Endothelial cell of umbilical vein (primary cell): ENCODE measurements around the gene PLB1. TPM values are rescaled to one million over a fixed set of nuclear protein-coding genes. Genes with fewer than 3 reads are reported as not detected.

Experiments
- BruUV-seq: library from RNA; stranded (reverse); fragments of 400-500 nt; replicated peaks from 2 replicates; lab custom pipeline; 2021; lab: Mats Ljungman, UMichigan
- CTCF ChIA-PET: fragments of 300-600, 350-600 bp; sonication (Branson Sonifier 250); formaldehyde crosslinking; loops from one replicate; lab custom pipeline; 2021; ENCODE audit warnings: antibody characterized with exemption, inconsistent platforms; lab: Charles Lee
- POLR2A ChIA-PET: fragments of 300-600, 350-600 bp; sonication (Branson Sonifier 250); formaldehyde crosslinking; loops from one replicate; lab custom pipeline; 2021; ENCODE audit warnings: antibody characterized with exemption, inconsistent platforms; lab: Charles Lee
- DNase-seq: peaks from one replicate; pipeline ENCODE4 v3.0.0-alpha.2; 2011; ENCODE audit warnings: low read depth, low spot score
- FAIRE-seq: peaks from 2 replicates; lab custom pipeline; 2011; peaks lifted over from hg19 to GRCh38; lab: Jason Lieb, UNC
- H2AFZ ChIP-seq: 2 replicates; pipeline ENCODE4 v1.6.0; 2012; ENCODE audit warnings: low read depth, low read length, control low read depth, inconsistent platforms
- H3K27ac ChIP-seq: 2 replicates; pipeline ENCODE4 v1.5.1; 2011; ENCODE audit warnings: low read depth, mild to moderate bottlenecking, control low read depth, low read length, moderate library complexity; ENCODE audit not compliant: insufficient read depth
- H3K27me3 ChIP-seq, 2 experiments: 2 replicates each; pipeline versions ENCODE4 v1.6.0 to v1.6.1; 2011; ENCODE audit warnings: low read length in 2 of 2, mixed read lengths in 1 of 2; ENCODE audit not compliant: control insufficient read depth in 2 of 2, insufficient read depth in 2 of 2
- H3K36me3 ChIP-seq, 2 experiments: 2 replicates in 1 of 2; 3 replicates in 1 of 2; pipeline ENCODE4 v1.5.1; 2011; ENCODE audit warnings: low read length in 2 of 2, mild to moderate bottlenecking in 1 of 2, moderate library complexity in 1 of 2; ENCODE audit not compliant: control insufficient read depth in 2 of 2, insufficient read depth in 2 of 2; ENCODE audit errors: extremely low read depth in 1 of 2
- H3K4me1 ChIP-seq: 3 replicates; pipeline ENCODE4 v1.5.1; 2011; ENCODE audit warnings: mild to moderate bottlenecking, low read length; ENCODE audit not compliant: control insufficient read depth, insufficient read depth; ENCODE audit errors: extremely low read depth
- H3K4me2 ChIP-seq: 2 replicates; pipeline ENCODE4 v1.6.1; 2011; ENCODE audit warnings: low read length, control low read depth, mixed read lengths; ENCODE audit not compliant: insufficient read depth
- H3K4me3 ChIP-seq, 3 experiments: fragments of 200-600 bp in 1 of 3; sonication (generic), shearing (Covaris generic) in 1 of 3; replicated peaks in 1 of 3; 2 replicates each; pipeline ENCODE4 v1.5.1; 2011 to 2016; ENCODE audit warnings: control low read depth in 3 of 3, low read length in 3 of 3, mild to moderate bottlenecking in 2 of 3, inconsistent platforms in 1 of 3, low read depth in 1 of 3, moderate library complexity in 1 of 3; ENCODE audit not compliant: insufficient read depth in 1 of 3
- H3K79me2 ChIP-seq: 2 replicates; pipeline ENCODE4 v1.6.0; 2012; ENCODE audit warnings: low read length, inconsistent platforms; ENCODE audit not compliant: control insufficient read depth, insufficient read depth
- H3K9ac ChIP-seq: replicated peaks from 2 replicates; pipeline ENCODE3; 2011; ENCODE audit warnings: low read length, control low read depth; ENCODE audit not compliant: insufficient read depth; ENCODE audit errors: extremely low read depth
- H3K9me1 ChIP-seq: replicated peaks from 3 replicates; pipeline ENCODE4 v1.6.0; 2011; ENCODE audit warnings: mild to moderate bottlenecking, low read length; ENCODE audit not compliant: control insufficient read depth, insufficient read depth; ENCODE audit errors: extremely low read depth
- H3K9me3 ChIP-seq: replicated peaks from 2 replicates; pipeline ENCODE4 v1.5.1; 2012; ENCODE audit warnings: low read length, inconsistent platforms; ENCODE audit not compliant: control insufficient read depth, insufficient read depth
- H4K20me1 ChIP-seq: replicated peaks from 2 replicates; pipeline ENCODE3; 2011; ENCODE audit warnings: mild to moderate bottlenecking, low read length; ENCODE audit not compliant: control insufficient read depth, insufficient read depth; ENCODE audit errors: extremely low read depth
- EZH2 ChIP-seq: IDR thresholded peaks from 2 replicates; pipeline ENCODE4 v1.6.1; 2012; ENCODE audit warnings: borderline replicate concordance, low read depth, mild to moderate bottlenecking, moderate library complexity, low read length, inconsistent platforms; ENCODE audit not compliant: severe bottlenecking
- FOS ChIP-seq: IDR thresholded peaks from 2 replicates; pipeline ENCODE4 v1.6.1; 2011; ENCODE audit warnings: mild to moderate bottlenecking, low read length, moderate library complexity, borderline replicate concordance; ENCODE audit not compliant: insufficient read depth
- GATA2 ChIP-seq: IDR thresholded peaks from 2 replicates; pipeline ENCODE4 v1.7.0; 2011; ENCODE audit warnings: low read depth, mild to moderate bottlenecking, moderate library complexity, mixed read lengths, low read length; ENCODE audit not compliant: insufficient read length, insufficient read depth
- JUN ChIP-seq: IDR thresholded peaks from 2 replicates; pipeline ENCODE4 v1.6.1; 2011; ENCODE audit warnings: borderline replicate concordance, low read depth; ENCODE audit not compliant: insufficient read length, insufficient read depth
- MYC ChIP-seq: IDR thresholded peaks from one replicate; pipeline ENCODE4 v1.6.1; 2011; ENCODE audit warnings: mild to moderate bottlenecking, low read depth, low read length
- POLR2A ChIP-seq: IDR thresholded peaks from 2 replicates; pipeline ENCODE4 v1.6.1; 2012; ENCODE audit warnings: low read depth, mild to moderate bottlenecking, control low read depth, low read length
- POLR2AphosphoS5 ChIP-seq: IDR thresholded peaks from 2 replicates; pipeline ENCODE4 v1.6.1; 2012; ENCODE audit warnings: low read depth, mild to moderate bottlenecking, control low read depth, low read length, moderate library complexity; ENCODE audit not compliant: insufficient read depth
- dilution Hi-C: fragments of 300-500 bp; cut with MboI; formaldehyde crosslinking; loops from one replicate; pipeline ENCODE4 v1.15.0; 2019; ENCODE audit warnings: low sequenced_read_pairs; ENCODE audit not compliant: extremely low pct_ligation_motif_present
- intact Hi-C: fragments of 100-400 bp; cut with micrococcal nuclease; formaldehyde crosslinking; loops from one replicate; pipeline ENCODE4 v1.10.0; 2022
- polyA plus RNA-seq, 4 experiments: library from polyadenylated mRNA; depleted of rRNA in 3 of 4; stranded (reverse) in 3 of 4; unstranded in 1 of 4; fragments of >200 nt; gene quantifications; 2 replicates each; pipeline versions ENCODE4 v1.2.1 to v1.2.3, GENCODE V29; 2011 to 2012; ENCODE audit warnings: missing spikeins in 1 of 4
- total RNA-seq: library from RNA; stranded (reverse); gene quantifications from 2 replicates; pipeline ENCODE4 v1.2.3, GENCODE V29; 2021
- TF ChIP-seq, protein P1 (sequence below): IDR thresholded peaks from 2 replicates; pipeline ENCODE4 v1.6.1; 2011; ENCODE audit not compliant: insufficient read depth, insufficient read length
- TF ChIP-seq, protein P2 (sequence below), 2 donors: IDR thresholded peaks; 1 replicate in 1 of 2; 2 replicates in 1 of 2; pipeline ENCODE4 v1.5.1; 2011; ENCODE audit warnings: low read length in 2 of 2, mild to moderate bottlenecking in 2 of 2, moderate library complexity in 2 of 2, control low read depth in 1 of 2, inconsistent platforms in 1 of 2, low read depth in 1 of 2; ENCODE audit not compliant: insufficient read depth in 1 of 2; ENCODE audit errors: extremely low read depth in 1 of 2

The PLB1 gene
- total and polyA plus RNA-seq, 2 donors (not counting 3 experiments of a cell fraction or from before 2014, with no cell fraction given), result 0.75 to 0.80 TPM

DNA sequence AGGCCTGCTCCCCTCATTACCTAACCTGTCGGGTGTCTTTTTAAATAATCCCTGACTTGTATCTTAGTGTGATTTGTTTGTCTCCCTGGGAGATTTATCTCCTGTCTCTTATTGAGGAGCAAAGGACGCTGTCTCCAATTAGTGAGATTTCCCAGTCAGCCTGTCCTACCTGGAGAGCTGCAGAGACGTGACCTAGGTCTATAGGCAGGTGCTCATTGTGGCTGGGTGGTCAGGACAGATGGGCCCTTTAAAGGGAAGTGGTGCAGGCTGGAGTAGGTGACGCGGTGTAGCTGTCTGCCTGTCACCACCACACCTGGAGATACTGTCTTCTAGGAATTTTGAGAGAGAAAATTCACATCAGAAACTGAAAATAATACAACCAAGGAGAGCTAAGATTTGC lies 28.0 kb downstream of the PLB1 start:
- Histone ChIP-seq H2AFZ (no peak overlapping the region), H3K9me1 (no peaks in the 10 kb centered on the region), H3K4me2 (no peak overlapping the region), H3K9ac (no peak overlapping the region), H3K27me3 (peaks cover 18 to 36% of the 10 kb centered on the region in 2 experiments), H4K20me1 (no peaks in the 10 kb centered on the region), H3K27ac (no peak overlapping the region), H3K4me1 (no peaks in the 10 kb centered on the region), H3K36me3 (no peaks in the 10 kb centered on the region), H3K79me2 (no peaks in the 10 kb centered on the region), H3K9me3 (no peaks in the 10 kb centered on the region), H3K4me3 (no peak overlapping the region)
- FAIRE-seq (no peak), DNase-seq (no peak)
- ChIA-PET CTCF (no interaction called here), POLR2A (interaction anchor here (0.7 kb wide), 1 partner anchor 15 kb away, joined by 14 read pairs; no protein-coding TSS in a partner anchor)
- TF ChIP-seq POLR2AphosphoS5 (no peak), POLR2A (no peak), JUN (no peak), GATA2 (no peak), MYC (no peak), EZH2 (no peak), FOS (no peak)
- TF ChIP-seq, protein P1, sequence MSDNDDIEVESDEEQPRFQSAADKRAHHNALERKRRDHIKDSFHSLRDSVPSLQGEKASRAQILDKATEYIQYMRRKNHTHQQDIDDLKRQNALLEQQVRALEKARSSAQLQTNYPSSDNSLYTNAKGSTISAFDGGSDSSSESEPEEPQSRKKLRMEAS, result no peak
- TF ChIP-seq, protein P2, sequence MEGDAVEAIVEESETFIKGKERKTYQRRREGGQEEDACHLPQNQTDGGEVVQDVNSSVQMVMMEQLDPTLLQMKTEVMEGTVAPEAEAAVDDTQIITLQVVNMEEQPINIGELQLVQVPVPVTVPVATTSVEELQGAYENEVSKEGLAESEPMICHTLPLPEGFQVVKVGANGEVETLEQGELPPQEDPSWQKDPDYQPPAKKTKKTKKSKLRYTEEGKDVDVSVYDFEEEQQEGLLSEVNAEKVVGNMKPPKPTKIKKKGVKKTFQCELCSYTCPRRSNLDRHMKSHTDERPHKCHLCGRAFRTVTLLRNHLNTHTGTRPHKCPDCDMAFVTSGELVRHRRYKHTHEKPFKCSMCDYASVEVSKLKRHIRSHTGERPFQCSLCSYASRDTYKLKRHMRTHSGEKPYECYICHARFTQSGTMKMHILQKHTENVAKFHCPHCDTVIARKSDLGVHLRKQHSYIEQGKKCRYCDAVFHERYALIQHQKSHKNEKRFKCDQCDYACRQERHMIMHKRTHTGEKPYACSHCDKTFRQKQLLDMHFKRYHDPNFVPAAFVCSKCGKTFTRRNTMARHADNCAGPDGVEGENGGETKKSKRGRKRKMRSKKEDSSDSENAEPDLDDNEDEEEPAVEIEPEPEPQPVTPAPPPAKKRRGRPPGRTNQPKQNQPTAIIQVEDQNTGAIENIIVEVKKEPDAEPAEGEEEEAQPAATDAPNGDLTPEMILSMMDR (IDR thresholded peaks at IDR 0.05; ENCODE audit: extremely low read depth in 1 of 2, insufficient read depth in 1 of 2, low read depth in 1 of 2, low read length in 2 of 2), result no peak
- dilution Hi-C loops (no loop called here), intact Hi-C loops (no loop called here)
- no TSS peak for BruUV-seq
